Sigmoid colon (tissue), 7 donors: ENCODE data around the gene USP46. TPM values are rescaled to one million over a fixed set of nuclear protein-coding genes. Genes with fewer than 3 reads are reported as not detected.

Experiments
- DNase-seq: peaks from one replicate; pipeline ENCODE4 v3.0.0-alpha.2; 2019
- H3K27ac ChIP-seq, 4 donors: fragments of 200-600 bp; sonication (generic); one replicate each; pipeline ENCODE4 v1.5.1; 2016 to 2019; ENCODE audit warnings: mild to moderate bottlenecking in 1 of 4
- H3K27me3 ChIP-seq, 3 donors: fragments of 200-600 bp; sonication (generic); one replicate each; pipeline ENCODE4 v1.5.1; 2019; ENCODE audit warnings: mild to moderate bottlenecking in 1 of 3
- H3K36me3 ChIP-seq, 4 donors: fragments of 200-600 bp; sonication (generic); one replicate each; pipeline ENCODE4 v1.5.1; 2016 to 2019
- H3K4me1 ChIP-seq, 4 donors: fragments of 200-600 bp; sonication (generic); one replicate each; pipeline ENCODE4 v1.5.1; 2017 to 2019
- H3K4me3 ChIP-seq, 4 donors: fragments of 200-600 bp; sonication (generic); one replicate each; pipeline ENCODE4 v1.5.1; 2017 to 2019; ENCODE audit warnings: mild to moderate bottlenecking in 2 of 4, moderate library complexity in 1 of 4
- H3K9me3 ChIP-seq, 4 donors: fragments of 200-600 bp in 3 of 4; sonication (generic) in 3 of 4; one replicate each; pipeline versions ENCODE4 v1.5.1 to v1.6.1; 2013 to 2019
- CTCF ChIP-seq, 4 experiments: fragments of 450-650 bp in 3 of 4; fragments of 200-600 bp in 1 of 4; IDR thresholded peaks; one replicate each; pipeline ENCODE4 v1.5.1; 2016 to 2019; ENCODE audit warnings: antibody characterized with exemption in 4 of 4, mild to moderate bottlenecking in 3 of 4, moderate library complexity in 2 of 4
- EP300 ChIP-seq, 4 donors: sonication (generic); formaldehyde crosslinking; IDR thresholded peaks; one replicate each; pipeline ENCODE4 v1.6.1; 2017; ENCODE audit warnings: antibody characterized with exemption in 4 of 4
- POLR2A ChIP-seq, 2 donors: fragments of 450-650 bp; IDR thresholded peaks; one replicate each; pipeline ENCODE4 v1.6.1; 2016; ENCODE audit warnings: antibody characterized with exemption in 2 of 2, mild to moderate bottlenecking in 2 of 2, moderate library complexity in 2 of 2
- POLR2AphosphoS5 ChIP-seq, 4 donors: sonication (generic); formaldehyde crosslinking; IDR thresholded peaks; one replicate each; pipeline ENCODE4 v1.6.1; 2017; ENCODE audit warnings: antibody characterized with exemption in 4 of 4
- WGBS, 2 donors: extraction: QIAGEN DNeasy Blood & Tissue Kit; methylation state at CpG; one replicate each; pipeline ENCODE4 v1.1.7; 2013; 5-methylcytosine and 5-hydroxymethylcytosine counted together
- intact Hi-C: fragments of 100-400 bp; cut with DNase I; formaldehyde crosslinking; loops from one replicate; pipeline ENCODE4 v1.15.1; 2023
- polyA plus RNA-seq, 3 donors: library from polyadenylated mRNA; stranded (reverse); fragments of 200-250 nt; gene quantifications; one replicate each; pipeline ENCODE4 v1.2.3, GENCODE V29; 2013
- total RNA-seq, 4 donors: library from RNA; depleted of rRNA; stranded (reverse); fragments of >200 nt; gene quantifications; one replicate each; pipeline ENCODE4 v1.1.0, GENCODE V29; 2016
- donor health status: healthy with polysubstance abuse.
- donor health status: Bipolar disorder and iron deficiency.
- donor health status: healthy.

USP46 gene
- total RNA-seq (1 to 10 TPM; 5.0 to 9.1 (median 6.0) TPM), polyA plus RNA-seq (1 to 10 TPM; 3.3 to 4.4 (median 4.2) TPM)

- H3K9me3 ChIP-seq: no peaks in the 10 kb centered on the region
- intact Hi-C loops: loop anchor here (2.0 to 5.0 kb wide), 3 partner anchors 54 to 323 kb away; partner anchors contain the start of gene RASL11B
- DNase-seq: peak; percentile 86
- H3K27me3 ChIP-seq: no peaks in the 10 kb centered on the region
- H3K4me3 ChIP-seq: peak within 1 kb of the TSS; percentile 69 to 95 (median 84)
- H3K36me3 ChIP-seq: no peaks in the 10 kb centered on the region
- peaks cover 0 to 28% (median 18%) of the 10 kb centered on the region in 4 donors for H3K4me1 ChIP-seq
- WGBS, 2 donors: 0 to 1% methylated on average over 94 of the region's 94 CpGs
- TF ChIP-seq POLR2AphosphoS5 (IDR thresholded peaks at IDR 0.05) (peak; percentile 5 to 66 (median 62)), CTCF (IDR thresholded peaks at IDR 0.05) (no peak)
- peak within 1 kb of the TSS; percentile 95 to 98 (median 96) for H3K27ac ChIP-seq
Observed at GRCh38 chr4:52659001-52659721, at the start of gene USP46. USP46 (minus strand) TSS chr4:52659301; CDS start chr4:52659150, 151 bp downstream.

- H3K9me3 ChIP-seq: no peaks in the 10 kb centered on the region
- no peak for DNase-seq
- no peak for TF ChIP-seq CTCF (IDR thresholded peaks at IDR 0.05)
- TF ChIP-seq POLR2AphosphoS5 (IDR thresholded peaks at IDR 0.05): no peak
- TF ChIP-seq EP300 (IDR thresholded peaks at IDR 0.05): no peak
- TF ChIP-seq POLR2A (IDR thresholded peaks at IDR 0.05): no peak
- intact Hi-C loops: no loop called here
- no peak overlapping the region for H3K4me3 ChIP-seq
- no peaks in the 10 kb centered on the region for H3K4me1 ChIP-seq
- no peaks in the 10 kb centered on the region for H3K27me3 ChIP-seq
- H3K36me3 ChIP-seq: no peaks in the 10 kb centered on the region
- WGBS, 2 donors: 84 to 86% methylated on average over 3 of the region's 3 CpGs
- no peak overlapping the region for H3K27ac ChIP-seq
Observed at GRCh38 chr4:52704661-52705060, 45.6 kb upstream of the USP46 start.

GRCh38 chr4:52704133-52704532 lies 45.0 kb upstream of the USP46 start:
- intact Hi-C loops: no loop called here
- no peak for TF ChIP-seq POLR2A (IDR thresholded peaks at IDR 0.05)
- TF ChIP-seq EP300 (IDR thresholded peaks at IDR 0.05): no peak
- no peak for TF ChIP-seq POLR2AphosphoS5 (IDR thresholded peaks at IDR 0.05)
- TF ChIP-seq CTCF (IDR thresholded peaks at IDR 0.05): no peak
- no peaks in the 10 kb centered on the region for H3K9me3 ChIP-seq
- no peak overlapping the region for H3K27ac ChIP-seq
- no peaks in the 10 kb centered on the region for H3K27me3 ChIP-seq
- 43 to 57% methylated on average over 1 of the region's 1 CpG for WGBS, 2 donors
- H3K36me3 ChIP-seq: no peaks in the 10 kb centered on the region
- DNase-seq: no peak
- H3K4me1 ChIP-seq: no peaks in the 10 kb centered on the region
- H3K4me3 ChIP-seq: no peak overlapping the region

- intact Hi-C loops: no loop called here
- no peak overlapping the region for H3K27ac ChIP-seq
- no peak for DNase-seq
- no peaks in the 10 kb centered on the region for H3K27me3 ChIP-seq
- H3K36me3 ChIP-seq: no peaks in the 10 kb centered on the region
- no peak for TF ChIP-seq POLR2AphosphoS5 (IDR thresholded peaks at IDR 0.05)
- no peak for TF ChIP-seq EP300 (IDR thresholded peaks at IDR 0.05)
- TF ChIP-seq CTCF (IDR thresholded peaks at IDR 0.05): no peak
- TF ChIP-seq POLR2A (IDR thresholded peaks at IDR 0.05): no peak
- WGBS, 2 donors: 81 to 94% methylated on average over 3 of the region's 3 CpGs
- no peak overlapping the region for H3K4me3 ChIP-seq
- H3K9me3 ChIP-seq: no peaks in the 10 kb centered on the region
- no peaks in the 10 kb centered on the region for H3K4me1 ChIP-seq
Observed at GRCh38 chr4:52701207-52701606, 42.1 kb upstream of the USP46 start.
